Vagina (tissue), 2 donors: Measurements from ENCODE around the gene ZNF451.

Experiments
- POLR2AphosphoS5 ChIP-seq, 2 donors: sonication (generic); formaldehyde crosslinking; IDR thresholded peaks; one replicate each; pipeline ENCODE4 v1.9.0; 2017; ENCODE audit warnings: antibody characterized with exemption in 2 of 2, mild to moderate bottlenecking in 2 of 2, low read depth in 1 of 2; ENCODE audit not compliant: insufficient read depth in 1 of 2
- TF ChIP-seq, protein P1 (sequence below), 3 experiments: fragments of 450-650 bp in 2 of 3; fragments of 200-600 bp in 1 of 3; sonication (generic) in 1 of 3; IDR thresholded peaks; one replicate each; pipeline ENCODE4 v1.5.1; 2017 to 2019; ENCODE audit warnings: antibody characterized with exemption in 3 of 3, mild to moderate bottlenecking in 2 of 3, moderate library complexity in 2 of 3

DNA sequence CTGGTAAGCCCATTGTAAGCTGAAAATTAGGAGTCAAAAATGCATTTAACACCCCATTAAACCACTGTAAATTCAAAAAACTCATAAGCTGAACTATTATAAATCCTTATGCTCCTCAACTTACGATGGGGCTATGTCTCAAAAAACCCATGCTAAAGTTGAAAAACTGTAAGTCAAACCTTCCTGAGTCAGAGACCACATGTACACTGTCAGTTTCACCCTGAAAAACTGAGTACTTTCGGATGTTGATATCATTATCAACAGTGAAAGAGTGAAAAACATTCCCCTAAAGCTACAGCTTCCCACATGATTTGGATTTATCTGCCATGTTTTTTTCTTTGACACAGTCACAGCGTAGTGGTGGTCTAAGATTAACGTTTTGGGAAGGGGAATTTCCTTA, 117.9 kb downstream of the ZNF451 start:
- no peak for TF ChIP-seq POLR2AphosphoS5 (IDR thresholded peaks at IDR 0.05; ENCODE audit: insufficient read depth in 1 of 2, low read depth in 1 of 2)
- TF ChIP-seq, protein P1, sequence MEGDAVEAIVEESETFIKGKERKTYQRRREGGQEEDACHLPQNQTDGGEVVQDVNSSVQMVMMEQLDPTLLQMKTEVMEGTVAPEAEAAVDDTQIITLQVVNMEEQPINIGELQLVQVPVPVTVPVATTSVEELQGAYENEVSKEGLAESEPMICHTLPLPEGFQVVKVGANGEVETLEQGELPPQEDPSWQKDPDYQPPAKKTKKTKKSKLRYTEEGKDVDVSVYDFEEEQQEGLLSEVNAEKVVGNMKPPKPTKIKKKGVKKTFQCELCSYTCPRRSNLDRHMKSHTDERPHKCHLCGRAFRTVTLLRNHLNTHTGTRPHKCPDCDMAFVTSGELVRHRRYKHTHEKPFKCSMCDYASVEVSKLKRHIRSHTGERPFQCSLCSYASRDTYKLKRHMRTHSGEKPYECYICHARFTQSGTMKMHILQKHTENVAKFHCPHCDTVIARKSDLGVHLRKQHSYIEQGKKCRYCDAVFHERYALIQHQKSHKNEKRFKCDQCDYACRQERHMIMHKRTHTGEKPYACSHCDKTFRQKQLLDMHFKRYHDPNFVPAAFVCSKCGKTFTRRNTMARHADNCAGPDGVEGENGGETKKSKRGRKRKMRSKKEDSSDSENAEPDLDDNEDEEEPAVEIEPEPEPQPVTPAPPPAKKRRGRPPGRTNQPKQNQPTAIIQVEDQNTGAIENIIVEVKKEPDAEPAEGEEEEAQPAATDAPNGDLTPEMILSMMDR (IDR thresholded peaks at IDR 0.05) = no peak
